Activated T-cell treated with anti-CD3 and anti-CD28 coated beads, Interleukin-2, amount 50 U/mL, for 4 hours (primary cell): ENCODE data around the gene GREB1L. TPM values are rescaled to one million over a fixed set of nuclear protein-coding genes. Genes with fewer than 3 reads are reported as not detected.

Experiments
- ATAC-seq, 2 donors: fragments of 200-7000 bp; cut with Tn5 transposase; one replicate each; pipeline ENCODE4 v1.10.0; 2021
- DNase-seq: peaks from one replicate; pipeline ENCODE4 v3.0.0-alpha.2; 2020
- H3K27me3 Mint-ChIP-seq: one replicate; pipeline ENCODE4 v1.8.0; 2021; ENCODE audit warnings: low read depth, mixed read lengths
- H3K36me3 Mint-ChIP-seq: one replicate; pipeline ENCODE4 v1.8.0; 2022; ENCODE audit warnings: mixed read lengths; ENCODE audit not compliant: insufficient read depth
- H3K4me1 Mint-ChIP-seq: one replicate; pipeline ENCODE4 v1.8.0; 2021; ENCODE audit warnings: low read depth, mixed read lengths
- H3K4me3 Mint-ChIP-seq: one replicate; pipeline ENCODE4 v1.8.0; 2021; ENCODE audit warnings: mild to moderate bottlenecking, moderate library complexity, mixed read lengths
- H3K9me3 Mint-ChIP-seq: one replicate; pipeline ENCODE4 v1.8.0; 2021; ENCODE audit warnings: mixed read lengths
- total RNA-seq, 3 donors: library from RNA; stranded (reverse); gene quantifications; one replicate each; pipeline ENCODE4 v1.2.1, GENCODE V29; 2021

Gene GREB1L
- total RNA-seq, 3 donors from 2014 or later, result 0.03 TPM; not detected in 2

DNA sequence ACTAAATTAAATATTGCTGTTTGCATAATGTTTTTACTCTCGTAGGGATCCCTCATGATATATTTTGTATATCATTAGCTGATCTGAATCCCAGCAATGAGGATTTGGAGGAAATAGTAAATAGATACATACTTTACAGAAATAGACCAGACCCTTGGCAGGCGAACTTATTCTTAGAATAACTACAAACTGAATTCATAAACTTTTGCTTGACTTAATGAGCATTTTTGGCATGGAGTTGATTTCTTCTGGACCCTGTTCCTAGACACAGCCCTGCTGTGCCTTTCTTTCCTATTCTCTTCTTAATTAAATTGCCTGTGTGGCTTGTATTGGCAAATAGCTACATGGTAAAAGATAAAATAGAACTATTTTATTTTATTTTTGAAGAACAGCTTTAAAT is 145.9 kb downstream of the GREB1L start:
- no peak for ATAC-seq
- H3K9me3 Mint-ChIP-seq, result no peaks in the 10 kb centered on the region
- H3K36me3 Mint-ChIP-seq, result no peaks in the 10 kb centered on the region
- H3K4me3 Mint-ChIP-seq, result no peak overlapping the region
- no peak for DNase-seq
- H3K27me3 Mint-ChIP-seq, result peaks cover 8% of the 10 kb centered on the region
- H3K4me1 Mint-ChIP-seq, result no peaks in the 10 kb centered on the region

- H3K4me3 Mint-ChIP-seq, result no peak overlapping the region
- H3K36me3 Mint-ChIP-seq, result no peaks in the 10 kb centered on the region
- H3K27me3 Mint-ChIP-seq, result peaks cover 6% of the 10 kb centered on the region
- no peaks in the 10 kb centered on the region for H3K4me1 Mint-ChIP-seq
- ATAC-seq (no peak), DNase-seq (no peak)
- no peaks in the 10 kb centered on the region for H3K9me3 Mint-ChIP-seq
These were observed 147.3 kb downstream of the GREB1L start for GRCh38 chr18:21389283-21389682.

- no peaks in the 10 kb centered on the region for H3K4me1 Mint-ChIP-seq
- no peak for DNase-seq
- H3K27me3 Mint-ChIP-seq, result peaks cover 6% of the 10 kb centered on the region
- no peak overlapping the region for H3K4me3 Mint-ChIP-seq
- peak in 1 of 2 donors; percentile 32 for ATAC-seq
- no peaks in the 10 kb centered on the region for H3K9me3 Mint-ChIP-seq
- no peaks in the 10 kb centered on the region for H3K36me3 Mint-ChIP-seq
These were observed 147.9 kb downstream of the GREB1L start for GRCh38 chr18:21389903-21390302.

DNA sequence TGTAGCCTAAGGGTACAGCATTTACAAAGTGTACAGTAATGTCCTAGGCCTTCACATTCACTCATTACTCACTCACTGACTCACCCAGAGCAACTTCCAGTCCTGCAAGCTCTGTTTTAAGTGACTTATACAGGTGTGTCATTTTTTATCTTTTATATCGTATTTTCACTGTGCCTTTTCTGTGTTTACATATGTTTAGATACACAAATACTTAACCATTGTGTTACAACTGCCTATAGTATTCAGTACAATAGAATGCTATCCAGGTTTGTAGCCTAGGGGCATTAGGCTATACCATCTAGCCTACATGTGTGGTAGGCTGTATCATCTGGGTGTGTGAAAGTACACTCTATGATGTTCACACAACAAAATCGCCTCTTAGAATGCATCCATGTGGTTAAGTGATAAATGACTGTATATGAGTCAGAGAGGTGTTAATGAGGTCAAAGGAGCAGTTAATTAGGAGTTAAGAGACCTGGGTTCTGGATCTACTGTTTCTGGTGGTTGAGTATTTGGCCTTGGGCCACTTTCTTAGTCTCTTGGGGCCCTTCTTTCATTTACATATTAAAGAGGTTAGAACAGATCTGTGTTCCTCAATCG is 149.1 kb downstream of the GREB1L start:
- H3K4me3 Mint-ChIP-seq, result no peak overlapping the region
- H3K9me3 Mint-ChIP-seq, result no peaks in the 10 kb centered on the region
- H3K27me3 Mint-ChIP-seq, result peaks cover 6% of the 10 kb centered on the region
- peak in 1 of 2 donors; percentile 59 for ATAC-seq
- no peaks in the 10 kb centered on the region for H3K36me3 Mint-ChIP-seq
- no peaks in the 10 kb centered on the region for H3K4me1 Mint-ChIP-seq
- no peak for DNase-seq

GRCh38 chr18:21393986-21394385 is 152.0 kb downstream of the GREB1L start:
- H3K36me3 Mint-ChIP-seq, result no peaks in the 10 kb centered on the region
- ATAC-seq (no peak), DNase-seq (no peak)
- H3K4me1 Mint-ChIP-seq, result no peaks in the 10 kb centered on the region
- no peak overlapping the region for H3K4me3 Mint-ChIP-seq
- H3K27me3 Mint-ChIP-seq, result peaks cover 6% of the 10 kb centered on the region
- no peaks in the 10 kb centered on the region for H3K9me3 Mint-ChIP-seq

DNA sequence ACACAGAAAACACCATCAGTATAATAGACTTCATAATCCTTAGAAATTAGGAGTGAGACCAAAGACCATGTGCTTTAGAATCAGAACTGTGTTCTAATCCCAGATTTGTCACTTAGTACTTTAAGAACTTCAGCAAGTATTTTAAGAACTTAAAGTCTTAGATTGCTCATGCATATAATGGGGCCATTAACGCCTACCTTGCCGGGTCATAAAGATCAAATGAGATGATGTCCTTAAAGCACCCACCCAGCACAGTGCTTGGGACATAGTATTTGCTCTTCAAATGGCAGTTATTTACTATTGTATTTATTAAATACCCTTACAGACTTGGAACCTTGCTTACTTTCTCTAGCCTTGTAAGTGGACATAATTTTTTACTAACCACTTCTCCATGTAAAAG is 156.1 kb downstream of the GREB1L start:
- DNase-seq, result no peak
- no peak overlapping the region for H3K4me3 Mint-ChIP-seq
- no peak for ATAC-seq
- H3K36me3 Mint-ChIP-seq, result no peaks in the 10 kb centered on the region
- no peaks in the 10 kb centered on the region for H3K9me3 Mint-ChIP-seq
- H3K4me1 Mint-ChIP-seq, result no peaks in the 10 kb centered on the region
- no peaks in the 10 kb centered on the region for H3K27me3 Mint-ChIP-seq

DNA sequence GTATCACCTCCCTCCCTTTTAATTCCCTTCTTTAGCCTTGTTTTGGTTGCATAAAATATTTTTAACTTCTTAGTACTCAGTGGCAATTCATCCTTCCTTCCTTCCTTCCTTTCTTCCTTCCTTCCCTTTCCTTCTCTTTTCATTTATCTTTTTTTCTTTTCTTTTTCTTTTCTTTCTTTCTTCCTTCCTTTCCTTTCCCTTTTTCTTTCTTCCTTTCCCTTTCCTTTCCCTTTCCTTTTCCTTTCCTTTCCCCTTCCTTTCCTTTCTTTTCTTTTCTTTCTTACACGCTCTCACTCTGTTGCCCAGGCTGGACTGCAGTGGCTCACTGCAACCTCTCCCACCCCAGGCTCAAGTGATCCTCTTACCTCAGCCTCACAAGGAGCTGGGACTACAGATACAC is 160.2 kb downstream of the GREB1L start:
- Mint-ChIP-seq H3K4me1 (no peaks in the 10 kb centered on the region), H3K9me3 (no peaks in the 10 kb centered on the region), H3K36me3 (no peaks in the 10 kb centered on the region), H3K27me3 (no peaks in the 10 kb centered on the region), H3K4me3 (no peak overlapping the region)
- DNase-seq (no peak), ATAC-seq (no peak)

GRCh38 chr18:21404426-21404825 is 162.4 kb downstream of the GREB1L start:
- H3K27me3 Mint-ChIP-seq, result no peaks in the 10 kb centered on the region
- no peaks in the 10 kb centered on the region for H3K36me3 Mint-ChIP-seq
- no peak overlapping the region for H3K4me3 Mint-ChIP-seq
- no peaks in the 10 kb centered on the region for H3K9me3 Mint-ChIP-seq
- no peak for DNase-seq
- no peak for ATAC-seq
- no peaks in the 10 kb centered on the region for H3K4me1 Mint-ChIP-seq

DNA sequence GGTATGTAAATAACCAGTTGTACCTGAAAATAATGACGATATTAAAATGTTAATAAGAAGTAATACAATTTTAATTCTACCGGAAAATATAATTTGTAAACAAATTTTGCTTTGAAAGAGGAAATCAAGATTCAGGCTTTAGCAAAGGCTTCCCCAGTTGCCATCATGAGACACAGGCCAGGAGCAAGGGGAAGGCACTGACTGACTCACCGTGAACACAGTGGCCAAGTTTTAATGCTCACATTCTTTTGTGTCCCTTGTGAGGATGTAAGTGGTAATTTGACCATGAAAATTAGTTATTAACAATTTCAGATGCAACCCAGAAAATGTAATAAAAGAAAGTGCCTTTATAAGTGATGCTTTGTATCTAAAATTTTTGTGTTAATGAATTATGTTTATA is 164.1 kb downstream of the GREB1L start:
- Mint-ChIP-seq H3K4me3 (no peak overlapping the region), H3K27me3 (no peaks in the 10 kb centered on the region), H3K4me1 (no peaks in the 10 kb centered on the region), H3K9me3 (no peaks in the 10 kb centered on the region), H3K36me3 (no peaks in the 10 kb centered on the region)
- DNase-seq (no peak), ATAC-seq (no peak)

GRCh38 chr18:21408681-21409080 is 166.6 kb downstream of the GREB1L start:
- no peak for ATAC-seq
- H3K9me3 Mint-ChIP-seq, result peaks cover 3% of the 10 kb centered on the region
- no peaks in the 10 kb centered on the region for H3K4me1 Mint-ChIP-seq
- H3K27me3 Mint-ChIP-seq, result peaks cover 10% of the 10 kb centered on the region
- H3K36me3 Mint-ChIP-seq, result no peaks in the 10 kb centered on the region
- no peak overlapping the region for H3K4me3 Mint-ChIP-seq
- DNase-seq, result no peak

GRCh38 chr18:21433436-21433835 is 191.4 kb downstream of the GREB1L start:
- Mint-ChIP-seq H3K27me3 (peaks cover 12% of the 10 kb centered on the region), H3K9me3 (no peaks in the 10 kb centered on the region), H3K4me1 (no peaks in the 10 kb centered on the region), H3K36me3 (no peaks in the 10 kb centered on the region), H3K4me3 (no peak overlapping the region)
- DNase-seq, result no peak
- ATAC-seq, result no peak

DNA sequence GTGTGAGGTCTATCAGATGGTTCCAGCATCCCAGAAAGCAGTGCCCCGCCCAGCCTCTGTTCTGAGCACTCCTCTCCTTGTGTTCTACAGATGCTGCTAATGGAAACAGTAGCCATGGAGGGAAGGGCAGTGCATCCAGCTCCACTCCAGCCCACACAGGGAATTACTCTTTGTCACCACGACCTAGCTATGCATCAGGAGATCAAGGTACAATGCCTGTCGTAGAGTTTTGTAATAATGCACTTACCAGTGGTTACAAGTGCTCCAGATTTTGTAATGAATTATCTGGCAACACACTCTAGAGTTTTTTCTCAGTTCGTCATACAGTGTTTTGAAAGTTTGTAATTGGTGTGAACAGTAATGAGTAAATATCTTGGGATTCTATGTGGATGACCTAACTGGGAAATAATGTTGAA is 197.4 kb downstream of the GREB1L start:
- H3K9me3 Mint-ChIP-seq, result no peaks in the 10 kb centered on the region
- no peak for DNase-seq
- no peaks in the 10 kb centered on the region for H3K4me1 Mint-ChIP-seq
- no peaks in the 10 kb centered on the region for H3K36me3 Mint-ChIP-seq
- H3K4me3 Mint-ChIP-seq, result no peak overlapping the region
- H3K27me3 Mint-ChIP-seq, result peaks cover 26% of the 10 kb centered on the region
- no peak for ATAC-seq

DNA sequence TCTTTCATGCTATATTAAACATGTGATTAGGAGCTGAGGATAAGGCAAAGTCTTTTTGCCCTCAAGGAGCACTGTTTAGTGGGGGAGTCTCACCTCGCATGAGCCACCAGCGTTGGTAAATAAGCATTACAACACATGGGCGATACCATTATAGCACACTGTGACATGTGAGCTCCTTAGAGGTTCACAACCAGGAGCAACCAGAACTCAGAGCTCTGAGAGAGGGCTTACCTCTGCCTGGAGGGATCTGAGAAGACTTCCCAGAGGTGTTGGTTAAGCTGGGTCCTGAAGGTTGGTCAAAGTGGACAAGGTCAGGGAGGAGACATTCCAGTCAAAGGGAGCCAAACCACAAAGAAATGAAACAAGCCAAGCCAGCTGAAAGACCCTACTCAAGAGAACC is 199.6 kb downstream of the GREB1L start:
- ATAC-seq, result no peak

DNA sequence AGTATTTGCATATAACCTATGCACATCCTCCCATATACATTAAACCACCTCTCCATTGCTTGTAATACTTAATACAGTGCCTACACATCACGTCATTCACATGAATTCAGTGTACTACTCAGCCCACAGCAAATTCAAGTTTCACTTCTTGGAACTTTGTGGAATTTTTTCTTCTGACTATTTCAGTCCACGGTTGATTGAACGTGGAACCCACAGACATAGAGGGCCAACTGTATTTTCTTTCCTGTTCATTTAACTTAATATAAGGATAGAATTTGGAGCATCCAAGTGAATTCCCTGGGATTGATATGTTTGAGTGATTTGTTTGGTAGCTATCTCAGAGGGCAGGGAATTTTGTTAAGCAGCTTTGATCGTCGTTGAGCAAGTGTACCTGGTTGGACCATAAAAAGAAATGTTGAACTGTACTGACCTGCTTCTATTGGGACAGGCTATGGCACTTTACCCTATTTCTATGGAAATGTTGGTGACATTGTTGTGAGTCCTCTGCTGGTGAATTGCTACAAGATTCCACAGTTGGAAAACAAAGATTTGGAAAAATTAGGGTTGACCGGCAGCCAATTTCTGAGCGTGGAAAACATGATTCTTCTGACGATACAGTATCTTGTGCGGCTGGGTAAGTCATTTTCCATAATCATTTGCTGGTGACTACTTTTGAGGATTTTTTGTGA is 201.9 kb downstream of the GREB1L start:
- Mint-ChIP-seq H3K4me3 (no peak overlapping the region), H3K36me3 (no peaks in the 10 kb centered on the region), H3K4me1 (no peaks in the 10 kb centered on the region), H3K9me3 (no peaks in the 10 kb centered on the region), H3K27me3 (peaks cover 19% of the 10 kb centered on the region)
- ATAC-seq, result no peak
- DNase-seq, result no peak

More for the DNA sequence above, 199.6 kb downstream of the GREB1L start:
- H3K4me1 Mint-ChIP-seq, result no peaks in the 10 kb centered on the region
- peaks cover 17% of the 10 kb centered on the region for H3K27me3 Mint-ChIP-seq
- H3K4me3 Mint-ChIP-seq, result no peak overlapping the region
- no peaks in the 10 kb centered on the region for H3K9me3 Mint-ChIP-seq
- DNase-seq, result no peak
- H3K36me3 Mint-ChIP-seq, result no peaks in the 10 kb centered on the region

- no peaks in the 10 kb centered on the region for H3K36me3 Mint-ChIP-seq
- no peaks in the 10 kb centered on the region for H3K9me3 Mint-ChIP-seq
- H3K27me3 Mint-ChIP-seq, result peaks cover 19% of the 10 kb centered on the region
- H3K4me3 Mint-ChIP-seq, result no peak overlapping the region
- H3K4me1 Mint-ChIP-seq, result no peaks in the 10 kb centered on the region
- ATAC-seq, result no peak
- no peak for DNase-seq
These were observed 202.6 kb downstream of the GREB1L start for GRCh38 chr18:21444465-21445212.
